ENCODE measurements around the gene MESD.
"Not testable (repeated sequence)": the region's sequence is repeated elsewhere in the genome, so short reads cannot be mapped to it uniquely, and the experiment has no call there.

MESD gene

DNA sequence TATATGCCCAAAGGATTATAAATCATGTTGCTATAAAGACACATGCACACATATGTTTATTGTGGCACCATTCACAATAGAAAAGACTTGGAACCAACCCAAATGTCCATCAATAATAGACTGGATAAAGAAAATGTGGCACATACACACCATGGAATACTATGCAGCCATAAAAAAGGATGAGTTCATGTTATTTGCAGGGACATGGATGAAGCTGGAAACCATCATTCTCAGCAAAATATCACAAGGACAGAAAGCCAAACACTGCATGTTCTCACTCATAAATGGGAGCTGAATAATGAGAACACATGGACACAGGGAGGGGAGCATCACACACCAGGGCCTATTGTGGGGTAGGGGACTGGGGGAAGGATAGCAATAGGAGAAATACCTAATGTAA lies 24.2 kb downstream of the MESD start:
- not testable (repeated sequence) for DNase-seq (ENCODE audit: low spot score)

DNA sequence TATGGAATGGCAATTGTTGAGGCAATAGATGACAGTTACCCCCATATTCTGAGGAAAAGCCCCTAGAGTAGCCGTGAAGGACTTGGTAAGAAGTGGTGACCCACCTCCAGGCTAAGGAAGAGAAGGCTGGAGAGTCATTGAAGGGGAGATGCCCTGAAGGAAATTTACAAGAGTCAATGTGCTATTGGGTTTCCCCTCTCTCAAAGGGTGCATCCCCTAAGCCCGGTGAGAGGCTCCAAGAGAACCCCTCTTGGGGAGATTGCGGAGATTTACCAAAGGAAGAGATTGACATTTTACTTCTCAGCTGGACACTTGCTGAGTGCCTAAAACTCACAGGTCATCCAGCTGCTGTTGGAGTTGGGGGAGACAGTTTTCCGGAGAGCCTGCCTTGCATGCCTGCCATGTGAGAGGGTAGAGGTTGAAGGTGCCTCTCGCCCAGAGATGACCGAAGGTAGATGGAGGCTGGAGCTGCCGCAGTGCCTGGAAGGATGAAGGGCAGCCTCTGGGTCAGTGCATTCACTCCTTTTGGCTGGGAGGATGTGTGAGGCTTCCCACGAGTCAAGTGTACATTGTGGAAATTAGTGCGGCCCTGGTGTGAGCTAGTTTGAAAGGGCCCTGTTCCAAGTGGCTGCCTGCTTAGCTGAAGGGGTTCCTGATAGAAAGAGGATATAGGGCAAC lies 30.7 kb downstream of the MESD start:
- DNase-seq (ENCODE audit: low spot score): no peak

DNA sequence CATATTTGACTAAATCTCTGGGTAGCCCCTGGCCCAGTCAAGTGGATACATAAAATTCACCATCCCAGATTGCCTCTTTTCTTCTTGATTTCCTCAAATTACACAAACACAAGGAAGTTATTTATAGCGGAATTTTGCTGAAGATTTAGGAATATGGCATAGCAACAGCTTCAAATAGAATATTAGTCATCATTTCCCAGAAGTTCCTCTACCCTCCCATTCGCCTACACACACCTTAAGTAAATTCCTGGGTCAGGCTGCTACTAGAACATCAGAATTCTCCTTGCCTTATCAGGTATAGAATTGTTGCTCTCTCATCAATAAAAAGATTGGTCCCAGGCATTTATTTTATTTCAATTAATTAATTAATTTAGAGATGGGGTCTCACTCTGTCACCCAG lies 31.6 kb downstream of the MESD start:
- DNase-seq (ENCODE audit: low spot score): no peak

DNA sequence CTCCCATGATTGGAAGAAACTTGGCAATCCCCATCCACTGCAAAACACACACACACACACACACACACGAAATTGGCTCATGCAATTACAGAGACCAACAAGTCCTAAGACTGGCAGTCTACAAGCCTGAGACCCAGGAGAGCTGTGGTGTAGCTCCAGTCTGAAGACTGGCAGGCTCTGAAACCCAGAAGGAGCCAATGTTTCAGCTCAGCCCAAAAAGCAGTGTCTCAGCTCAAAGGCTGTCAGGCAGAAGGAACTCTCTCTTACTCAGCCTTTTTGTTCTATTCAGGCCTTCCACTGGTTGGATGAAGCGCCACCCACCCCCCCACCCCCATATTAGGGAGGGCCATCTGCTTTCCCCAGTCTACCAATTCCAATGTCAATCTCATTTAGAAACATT lies 32.1 kb downstream of the MESD start:
- no peak for DNase-seq (ENCODE audit: low spot score)

DNA sequence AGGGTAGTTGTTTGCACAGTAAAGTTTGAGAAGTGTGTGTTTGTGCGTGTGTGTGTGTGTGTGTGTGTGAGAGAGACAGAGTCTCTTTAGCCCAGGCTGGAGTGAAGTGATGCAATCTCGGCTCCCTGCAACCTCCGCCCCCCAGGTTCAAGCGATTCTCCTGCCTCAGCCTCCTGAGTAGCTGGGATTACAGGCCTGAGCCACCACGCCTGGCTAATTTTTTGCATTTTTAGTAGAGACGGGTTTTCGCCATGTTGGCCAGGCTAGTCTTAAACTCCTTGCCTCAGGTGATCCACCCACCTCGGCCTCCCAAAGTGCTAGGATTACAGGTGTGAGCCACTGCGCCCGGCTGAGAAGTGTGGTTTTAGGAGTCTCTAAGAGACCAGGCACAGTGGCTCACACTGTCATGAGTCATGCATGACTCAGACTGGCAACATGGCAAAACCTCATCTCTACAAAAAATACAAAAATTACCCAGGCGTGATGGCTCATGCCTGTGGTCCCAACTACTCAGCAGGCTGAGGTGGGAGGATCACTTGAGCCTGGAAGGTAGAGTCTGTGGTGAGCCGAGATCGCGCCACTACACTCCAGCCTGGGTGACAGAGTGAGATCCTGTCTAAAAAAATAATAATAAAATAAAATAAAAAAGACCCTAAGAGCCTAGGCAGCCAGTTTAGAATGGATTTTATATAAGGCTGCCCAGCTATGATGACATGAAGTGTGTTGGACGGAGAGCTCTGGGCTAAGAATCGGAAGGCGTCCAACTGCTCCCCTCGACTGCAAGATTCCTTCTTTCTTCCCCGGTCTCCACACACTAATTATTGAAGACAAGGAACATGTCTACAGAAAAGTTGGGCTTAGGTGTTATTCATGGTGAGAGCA lies 33.8 kb downstream of the MESD start:
- not testable (repeated sequence) for DNase-seq (ENCODE audit: low spot score)

DNA sequence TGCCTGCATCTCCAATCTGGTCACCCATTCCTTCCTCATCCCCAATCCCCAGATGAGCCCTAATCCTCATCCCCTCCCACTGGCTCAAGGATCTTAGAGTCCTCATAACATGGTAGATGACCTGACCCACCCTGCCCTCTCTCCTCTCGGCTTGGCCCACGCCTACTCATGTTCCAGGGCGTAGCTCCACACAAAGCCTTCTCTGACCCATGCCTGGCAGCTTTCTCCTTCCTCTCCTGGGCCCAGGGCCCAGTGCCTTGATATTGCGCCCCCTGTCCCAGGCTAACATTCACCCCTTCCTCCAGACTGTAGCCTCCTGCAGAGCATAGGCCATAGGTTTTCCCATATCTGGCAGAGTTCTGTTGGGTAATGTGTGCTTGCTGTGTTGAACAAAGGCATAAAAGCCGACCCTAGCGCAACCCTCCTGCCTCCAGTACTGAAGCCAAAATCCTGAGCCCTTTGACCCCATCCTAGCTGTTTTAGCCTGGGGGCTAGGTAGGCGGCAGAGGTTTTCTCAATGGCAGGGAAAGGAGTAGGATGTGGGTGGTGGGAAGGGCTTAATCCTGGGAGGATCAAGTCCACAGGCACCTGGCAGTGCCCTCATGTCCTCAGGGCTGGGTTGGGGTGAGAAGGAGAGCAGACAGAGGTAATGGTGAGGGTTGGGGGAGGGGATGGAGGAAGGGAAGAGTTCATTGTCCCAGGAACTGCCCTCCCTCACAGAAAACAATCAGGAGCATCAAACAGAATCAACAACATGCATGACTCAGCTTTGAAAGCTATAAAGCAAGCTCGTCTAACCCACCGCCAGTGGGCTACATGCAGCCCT lies 35.5 kb downstream of the MESD start:
- DNase-seq (ENCODE audit: low spot score): no peak

DNA sequence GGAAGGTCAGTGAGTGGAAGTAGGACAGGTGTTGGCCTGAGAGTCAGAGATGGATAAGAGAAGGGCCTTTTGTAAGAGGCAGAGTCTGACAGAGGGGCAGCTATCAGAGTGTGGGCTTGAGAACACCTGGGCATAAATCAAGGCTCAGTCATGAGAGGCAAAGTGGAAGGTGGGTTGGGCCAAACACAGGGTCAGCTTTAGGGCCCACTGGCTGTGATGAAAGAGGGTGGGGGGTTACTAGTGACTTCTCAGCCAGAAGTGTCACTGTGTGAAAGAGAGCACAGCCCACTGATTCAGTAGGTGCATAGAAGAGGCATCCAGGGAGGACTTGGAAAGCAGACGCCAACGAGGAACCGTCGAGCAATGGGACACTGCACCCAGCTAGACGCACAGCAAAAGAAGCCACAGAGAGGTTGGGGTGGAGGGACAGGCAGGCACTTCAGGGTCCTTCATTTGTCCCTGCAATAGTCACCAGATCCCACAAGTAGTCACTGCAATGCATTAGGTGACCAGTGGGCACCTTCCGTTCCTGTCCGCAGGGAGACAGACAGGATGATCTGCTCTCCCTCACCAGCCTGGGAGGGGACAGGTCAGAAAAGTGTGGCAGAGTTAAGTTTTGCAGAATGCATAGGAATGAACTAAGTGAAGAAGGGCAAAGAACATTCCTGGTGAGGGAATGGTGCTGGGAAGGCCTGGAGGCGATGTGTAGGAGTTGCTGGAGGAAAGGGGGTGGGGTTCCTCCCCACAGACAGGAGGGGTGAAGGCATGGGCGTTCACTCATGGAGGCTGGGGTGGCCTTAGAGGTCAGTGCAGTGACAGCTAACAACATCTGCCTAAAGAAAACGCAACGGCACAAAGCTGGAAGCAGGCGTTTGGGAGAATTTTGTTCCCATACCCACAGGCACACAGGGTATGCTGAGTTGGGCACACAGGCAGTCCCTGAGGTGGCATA lies 36.3 kb downstream of the MESD start:
- no peak for DNase-seq (ENCODE audit: low spot score)

DNA sequence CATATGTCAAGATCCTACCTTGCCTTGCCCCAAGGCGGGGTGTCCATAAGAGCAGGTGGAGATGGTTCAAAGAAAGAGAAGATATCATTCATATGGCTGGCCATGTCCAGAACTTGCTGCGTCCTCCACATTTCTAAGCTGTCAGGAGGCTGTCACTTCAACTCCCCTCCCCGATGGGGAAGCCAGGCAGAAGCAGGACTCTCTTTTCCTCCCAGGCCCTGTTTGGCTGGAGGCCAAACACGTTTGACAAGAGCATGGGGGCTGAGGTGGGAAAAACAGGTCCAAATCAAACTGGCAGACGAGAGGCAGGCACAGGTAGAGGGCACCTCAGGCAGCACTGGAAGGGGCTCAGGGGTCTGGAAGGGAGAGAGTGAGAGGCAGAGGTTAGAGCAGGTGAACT lies 37.7 kb downstream of the MESD start:
- no peak for DNase-seq (ENCODE audit: low spot score)

DNA sequence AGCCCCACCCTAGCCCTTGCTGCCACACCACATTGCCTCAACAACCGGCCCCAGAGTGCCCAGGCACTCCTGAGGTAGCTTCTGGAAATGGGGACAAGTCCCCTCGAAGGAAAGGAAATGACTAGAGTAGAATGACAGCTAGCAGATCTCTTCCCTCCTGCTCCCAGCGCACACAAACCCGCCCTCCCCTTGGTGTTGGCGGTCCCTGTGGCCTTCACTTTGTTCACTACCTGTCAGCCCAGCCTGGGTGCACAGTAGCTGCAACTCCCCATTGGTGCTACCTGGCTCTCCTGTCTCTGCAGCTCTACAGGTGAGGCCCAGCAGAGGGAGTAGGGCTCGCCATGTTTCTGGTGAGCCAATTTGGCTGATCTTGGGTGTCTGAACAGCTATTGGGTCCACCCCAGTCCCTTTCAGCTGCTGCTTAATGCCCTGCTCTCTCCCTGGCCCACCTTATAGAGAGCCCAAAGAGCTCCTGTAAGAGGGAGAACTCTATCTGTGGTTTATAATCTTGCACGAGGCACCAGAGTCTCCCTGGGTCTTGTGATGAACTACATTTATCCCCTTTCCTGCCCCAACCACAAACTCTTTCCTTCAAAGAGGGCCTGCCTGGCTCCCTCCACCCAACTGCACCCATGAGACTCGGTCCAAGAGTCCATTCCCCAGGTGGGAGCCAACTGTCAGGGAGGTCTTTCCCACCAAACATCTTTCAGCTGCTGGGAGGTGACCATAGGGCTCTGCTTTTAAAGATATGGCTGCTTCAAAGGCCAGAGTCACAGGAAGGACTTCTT lies 39.1 kb downstream of the MESD start:
- no peak for DNase-seq (ENCODE audit: low spot score)

DNA sequence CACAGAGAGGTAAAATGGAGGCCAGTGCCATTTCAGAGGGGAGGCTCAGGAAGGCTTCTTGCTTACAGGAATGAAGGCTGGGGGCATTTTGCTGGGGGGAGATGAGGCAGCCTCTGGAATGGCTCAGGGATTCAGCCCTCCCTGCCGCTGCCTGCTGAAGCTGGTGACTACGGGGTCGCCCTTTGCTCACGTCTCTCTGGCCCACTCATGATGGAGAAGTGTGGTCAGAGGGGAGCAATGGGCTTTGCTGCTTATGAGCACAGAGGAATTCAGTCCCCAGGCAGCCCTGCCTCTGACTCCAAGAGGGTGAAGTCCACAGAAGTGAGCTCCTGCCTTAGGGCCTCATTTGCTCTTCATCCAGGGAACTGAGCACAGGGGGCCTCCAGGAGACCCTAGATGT lies 39.9 kb downstream of the MESD start:
- DNase-seq (ENCODE audit: low spot score): no peak

DNA sequence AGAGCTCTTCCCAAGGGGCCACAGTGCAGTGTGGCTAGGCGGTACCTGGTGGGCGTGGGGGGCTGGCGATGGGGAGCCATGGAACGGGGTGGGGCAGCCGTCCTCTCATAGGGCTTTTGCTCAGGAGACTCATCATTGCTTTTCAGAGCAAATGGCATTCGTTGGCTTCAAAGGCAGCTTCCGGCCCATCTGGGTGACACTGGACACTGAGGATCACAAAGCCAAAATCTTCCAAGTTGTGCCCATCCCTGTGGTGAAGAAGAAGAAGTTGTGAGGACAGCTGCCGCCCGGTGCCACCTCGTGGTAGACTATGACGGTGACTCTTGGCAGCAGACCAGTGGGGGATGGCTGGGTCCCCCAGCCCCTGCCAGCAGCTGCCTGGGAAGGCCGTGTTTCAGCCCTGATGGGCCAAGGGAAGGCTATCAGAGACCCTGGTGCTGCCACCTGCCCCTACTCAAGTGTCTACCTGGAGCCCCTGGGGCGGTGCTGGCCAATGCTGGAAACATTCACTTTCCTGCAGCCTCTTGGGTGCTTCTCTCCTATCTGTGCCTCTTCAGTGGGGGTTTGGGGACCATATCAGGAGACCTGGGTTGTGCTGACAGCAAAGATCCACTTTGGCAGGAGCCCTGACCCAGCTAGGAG lies 40.8 kb downstream of the MESD start:
- no peak for DNase-seq (ENCODE audit: low spot score)

DNA sequence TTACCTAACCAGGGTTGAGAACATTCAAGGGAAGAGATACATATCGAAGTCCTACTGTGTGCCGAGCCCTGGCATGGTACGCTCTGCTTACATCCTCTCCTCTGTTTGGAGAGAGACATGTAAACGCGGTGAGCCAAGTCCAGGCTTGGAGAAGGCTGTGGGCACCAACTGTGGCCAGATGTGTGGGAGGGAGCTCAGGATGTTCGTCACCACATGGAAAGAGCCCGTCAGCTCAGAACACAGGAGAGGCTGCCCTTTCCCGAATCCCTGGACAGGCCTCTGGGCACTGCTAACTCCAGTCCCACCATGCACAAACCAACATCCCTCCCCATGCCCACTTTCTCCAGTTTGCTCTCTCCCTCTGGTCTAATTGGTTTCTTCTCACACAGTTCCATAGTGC lies 43.0 kb downstream of the MESD start:
- no peak for DNase-seq (ENCODE audit: low spot score)

DNA sequence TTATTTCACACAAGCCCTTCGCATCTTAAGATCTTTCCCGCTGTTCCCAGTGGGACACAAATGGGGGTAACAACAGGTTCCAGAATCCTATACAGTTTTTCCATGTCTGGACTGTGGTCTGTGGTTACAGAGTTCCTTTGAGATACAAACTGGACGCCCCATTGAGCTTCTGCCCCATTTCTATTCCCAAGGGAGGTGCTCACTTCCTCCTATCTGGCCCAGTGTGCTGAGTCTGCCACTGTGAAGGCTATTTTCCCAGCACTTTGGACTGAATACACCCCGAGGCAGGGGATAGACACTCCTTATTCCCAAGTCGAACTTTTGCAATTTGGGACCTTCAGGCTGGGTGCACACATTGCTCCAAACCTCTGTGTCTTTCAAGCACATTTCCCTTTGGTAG lies 44.0 kb downstream of the MESD start:
- no peak for DNase-seq (ENCODE audit: low spot score)

DNA sequence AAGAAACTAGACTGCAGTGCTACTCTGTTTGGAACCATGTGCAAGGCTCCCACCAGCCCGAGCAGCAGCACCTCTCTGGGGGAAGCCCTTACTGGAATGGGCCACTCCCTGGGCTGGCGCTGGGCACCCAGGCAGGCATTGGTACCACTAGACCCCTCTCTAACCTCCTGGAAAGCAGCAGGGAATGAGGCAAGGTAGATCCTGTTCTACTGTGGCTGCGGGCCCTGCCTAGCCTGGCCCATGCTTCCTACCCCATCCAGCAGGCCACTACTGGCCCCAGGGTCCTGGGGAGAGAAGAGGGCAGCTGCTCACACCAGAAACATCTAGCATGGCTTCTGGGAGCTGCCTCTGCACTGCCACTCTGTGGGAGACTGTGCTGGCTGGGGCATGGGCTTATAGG lies 44.8 kb downstream of the MESD start:
- DNase-seq (ENCODE audit: low spot score): no peak

DNA sequence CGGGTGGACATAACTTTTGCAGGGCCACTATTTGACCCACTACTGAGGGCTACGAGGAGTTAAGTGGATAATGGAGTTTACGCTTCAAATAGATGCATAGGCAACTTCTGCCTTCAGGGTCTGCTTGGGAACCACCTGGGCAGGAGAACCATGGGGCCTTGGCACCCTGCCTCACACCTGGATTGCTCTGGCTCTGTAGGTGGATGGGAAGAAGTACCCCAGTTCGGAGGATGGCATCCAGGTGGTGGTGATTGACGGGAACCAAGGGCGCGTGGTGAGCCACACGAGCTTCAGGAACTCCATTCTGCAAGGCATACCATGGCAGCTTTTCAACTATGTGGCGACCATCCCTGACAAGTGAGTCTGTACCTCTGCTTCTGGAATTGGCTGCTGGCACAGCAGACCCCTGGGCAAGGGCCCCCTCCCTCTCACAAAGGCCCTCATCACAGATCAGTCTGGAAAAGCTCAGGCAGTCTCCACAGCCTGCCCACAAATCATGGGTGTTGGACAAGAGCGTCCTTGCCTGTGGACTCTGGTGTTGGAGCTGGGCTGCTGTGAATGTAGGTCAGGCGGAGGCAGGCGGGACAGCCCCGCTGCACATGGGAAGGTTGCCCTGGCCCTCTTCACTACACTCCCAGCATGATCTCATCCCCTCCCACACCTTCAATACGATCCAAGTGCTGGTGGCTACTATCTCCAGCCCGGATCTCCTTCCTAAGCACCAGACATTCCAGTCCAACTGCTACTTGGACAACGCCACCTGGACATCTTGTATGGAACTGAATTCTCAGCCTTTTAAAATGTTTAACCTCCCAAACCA lies 46.7 kb downstream of the MESD start:
- no peak for DNase-seq (ENCODE audit: low spot score)

DNA sequence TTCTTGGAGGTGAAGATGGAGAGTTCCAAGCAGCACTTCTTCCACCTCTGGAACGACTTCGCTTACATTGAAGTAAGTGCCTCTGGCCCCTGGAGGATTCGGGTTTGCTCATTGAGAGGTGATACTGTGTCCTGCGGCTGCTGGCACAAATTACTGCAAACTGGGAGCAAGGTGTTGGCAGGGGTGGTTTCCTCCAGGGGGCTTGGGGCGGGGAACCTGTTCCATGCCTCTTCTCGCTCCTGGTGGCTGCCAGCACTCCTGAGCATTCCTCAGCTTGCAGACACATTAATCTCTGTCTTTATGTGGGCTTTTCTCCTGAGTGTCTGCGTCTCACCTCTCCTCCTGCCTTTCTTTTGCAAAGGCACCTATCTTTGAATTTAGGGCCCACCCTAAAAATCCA lies 47.4 kb downstream of the MESD start:
- no peak for DNase-seq (ENCODE audit: low spot score)

DNA sequence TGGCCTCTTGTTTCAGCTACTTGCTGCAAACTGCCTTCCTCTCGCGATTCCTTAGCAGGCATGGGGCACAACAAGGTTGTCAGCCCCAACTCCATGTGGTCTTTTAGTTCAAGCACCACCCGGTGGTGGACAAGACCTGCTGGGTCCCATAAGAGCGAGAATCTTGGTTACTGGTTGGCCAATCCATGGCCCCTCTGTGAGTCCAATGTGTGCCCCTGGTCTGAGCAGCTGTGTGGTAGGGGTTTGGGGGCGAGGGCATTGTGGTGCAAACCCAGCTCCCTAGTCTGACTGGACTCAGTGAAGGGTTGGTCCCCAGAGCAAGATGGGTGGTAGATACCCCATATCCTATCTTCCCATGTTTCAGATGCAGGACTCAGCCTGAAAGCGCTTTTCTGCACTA lies 48.8 kb downstream of the MESD start:
- no peak for DNase-seq (ENCODE audit: low spot score)

DNA sequence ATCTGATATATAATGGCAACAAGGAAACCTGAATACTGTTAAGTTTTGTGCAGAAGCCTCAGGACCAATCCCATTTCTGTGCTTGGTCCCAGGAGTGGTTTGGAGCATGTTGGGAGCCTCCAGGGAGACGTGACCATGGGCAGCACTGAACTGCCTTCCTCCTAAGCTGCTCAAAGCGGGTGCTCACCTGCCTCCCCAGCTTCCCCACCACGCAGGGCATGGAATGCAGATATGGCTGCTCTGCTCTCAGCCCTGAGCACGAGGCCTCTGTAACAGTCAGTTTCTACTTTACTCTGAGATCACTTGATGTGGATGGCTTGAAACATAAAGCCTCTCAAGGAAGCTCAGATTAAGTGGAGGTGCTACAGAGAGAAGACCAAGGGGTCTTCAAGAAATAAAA lies 49.3 kb downstream of the MESD start:
- DNase-seq (ENCODE audit: low spot score): no peak

DNA sequence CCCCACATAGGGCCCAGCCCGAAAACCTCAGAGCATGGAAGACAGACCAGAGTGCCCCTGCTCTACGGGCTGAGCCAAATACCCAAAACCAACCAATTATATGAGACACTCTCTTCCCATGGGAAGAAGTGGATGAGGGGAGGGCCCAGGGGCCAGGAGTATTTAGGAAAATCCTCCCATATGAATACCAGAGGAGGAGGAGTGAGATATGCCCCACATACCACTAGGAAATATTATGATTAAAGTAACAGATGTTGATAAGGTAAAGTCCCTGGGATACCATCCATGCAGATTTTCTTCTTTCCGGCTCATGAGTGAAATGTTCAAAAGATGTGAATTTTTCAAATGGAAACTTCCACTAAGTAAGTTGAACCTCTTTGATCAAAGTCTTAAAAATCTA lies 50.4 kb downstream of the MESD start:
- no peak for DNase-seq (ENCODE audit: low spot score)

All from HuH-7 (cell line).